Measurements from ENCODE around the gene MFGE8. TPM values are rescaled to one million over a fixed set of nuclear protein-coding genes. Genes with fewer than 3 reads are reported as not detected.

Gene MFGE8
- total RNA-seq, 1 experiment from 2014 or later, result 141 TPM

GRCh38 chr15:88881775-88882174 is 31.4 kb downstream of the MFGE8 start:
- in situ Hi-C loops (cut with HindIII; ENCODE audit: low pct_unique_long_range_greater_than_20kb, low sequenced_read_pairs), result no loop called here
- no peak for DNase-seq (ENCODE audit: low read depth)

GRCh38 chr15:88880944-88881740 is 32.0 kb downstream of the MFGE8 start:
- in situ Hi-C loops (cut with HindIII; ENCODE audit: low pct_unique_long_range_greater_than_20kb, low sequenced_read_pairs), result no loop called here
- DNase-seq (ENCODE audit: low read depth), result no peak

- in situ Hi-C loops (cut with HindIII; ENCODE audit: low pct_unique_long_range_greater_than_20kb, low sequenced_read_pairs), result no loop called here
- DNase-seq (ENCODE audit: low read depth), result no peak
Observed at GRCh38 chr15:88878720-88879184, 34.4 kb downstream of the MFGE8 start.

GRCh38 chr15:88877906-88878305 is 35.3 kb downstream of the MFGE8 start:
- DNase-seq (ENCODE audit: low read depth), result no peak
- in situ Hi-C loops (cut with HindIII; ENCODE audit: low pct_unique_long_range_greater_than_20kb, low sequenced_read_pairs), result no loop called here

- DNase-seq (ENCODE audit: low read depth), result no peak
- in situ Hi-C loops (cut with HindIII; ENCODE audit: low pct_unique_long_range_greater_than_20kb, low sequenced_read_pairs), result no loop called here
Observed at GRCh38 chr15:88877415-88877814, 35.8 kb downstream of the MFGE8 start.

- in situ Hi-C loops (cut with HindIII; ENCODE audit: low pct_unique_long_range_greater_than_20kb, low sequenced_read_pairs), result no loop called here
Observed at GRCh38 chr15:88876573-88876972, 36.6 kb downstream of the MFGE8 start.

GRCh38 chr15:88874684-88875083 is 38.5 kb downstream of the MFGE8 start:
- in situ Hi-C loops (cut with HindIII; ENCODE audit: low pct_unique_long_range_greater_than_20kb, low sequenced_read_pairs), result no loop called here
- no peak for DNase-seq (ENCODE audit: low read depth)

More at GRCh38 chr15:88876573-88876972, 36.6 kb downstream of the MFGE8 start:
- DNase-seq (ENCODE audit: low read depth), result no peak

GRCh38 chr15:88874275-88874674 is 38.9 kb downstream of the MFGE8 start:
- no peak for DNase-seq (ENCODE audit: low read depth)
- in situ Hi-C loops (cut with HindIII; ENCODE audit: low pct_unique_long_range_greater_than_20kb, low sequenced_read_pairs), result no loop called here

- in situ Hi-C loops (cut with HindIII; ENCODE audit: low pct_unique_long_range_greater_than_20kb, low sequenced_read_pairs), result no loop called here
- no peak for DNase-seq (ENCODE audit: low read depth)
Observed at GRCh38 chr15:88873786-88874185, 39.4 kb downstream of the MFGE8 start.

- DNase-seq (ENCODE audit: low read depth), result no peak
- in situ Hi-C loops (cut with HindIII; ENCODE audit: low pct_unique_long_range_greater_than_20kb, low sequenced_read_pairs), result no loop called here
Observed at GRCh38 chr15:88872706-88873105, 40.5 kb downstream of the MFGE8 start.

GRCh38 chr15:88872106-88872505 is 41.1 kb downstream of the MFGE8 start:
- in situ Hi-C loops (cut with HindIII; ENCODE audit: low pct_unique_long_range_greater_than_20kb, low sequenced_read_pairs), result no loop called here
- DNase-seq (ENCODE audit: low read depth), result no peak

GRCh38 chr15:88871313-88871712 is 41.9 kb downstream of the MFGE8 start:
- no peak for DNase-seq (ENCODE audit: low read depth)
- in situ Hi-C loops (cut with HindIII; ENCODE audit: low pct_unique_long_range_greater_than_20kb, low sequenced_read_pairs), result no loop called here

- in situ Hi-C loops (cut with HindIII; ENCODE audit: low pct_unique_long_range_greater_than_20kb, low sequenced_read_pairs), result no loop called here
- DNase-seq (ENCODE audit: low read depth), result no peak
Observed at GRCh38 chr15:88866295-88866881, 46.8 kb downstream of the MFGE8 start.

- no peak for DNase-seq (ENCODE audit: low read depth)
- in situ Hi-C loops (cut with HindIII; ENCODE audit: low pct_unique_long_range_greater_than_20kb, low sequenced_read_pairs), result no loop called here
Observed at GRCh38 chr15:88865498-88866099, 47.6 kb downstream of the MFGE8 start.

GRCh38 chr15:88864861-88865497 is 48.2 kb downstream of the MFGE8 start:
- no peak for DNase-seq (ENCODE audit: low read depth)

GRCh38 chr15:88863412-88863811 is 49.8 kb downstream of the MFGE8 start:
- no peak for DNase-seq (ENCODE audit: low read depth)
- in situ Hi-C loops (cut with HindIII; ENCODE audit: low pct_unique_long_range_greater_than_20kb, low sequenced_read_pairs), result no loop called here

More at GRCh38 chr15:88864861-88865497, 48.2 kb downstream of the MFGE8 start:
- in situ Hi-C loops (cut with HindIII; ENCODE audit: low pct_unique_long_range_greater_than_20kb, low sequenced_read_pairs), result no loop called here

GRCh38 chr15:88860212-88860611 is 53.0 kb downstream of the MFGE8 start:
- in situ Hi-C loops (cut with HindIII; ENCODE audit: low pct_unique_long_range_greater_than_20kb, low sequenced_read_pairs), result no loop called here
- no peak for DNase-seq (ENCODE audit: low read depth)

- DNase-seq (ENCODE audit: low read depth), result no peak
- in situ Hi-C loops (cut with HindIII; ENCODE audit: low pct_unique_long_range_greater_than_20kb, low sequenced_read_pairs), result no loop called here
Observed at GRCh38 chr15:88859550-88859949, 53.6 kb downstream of the MFGE8 start.

GRCh38 chr15:88858934-88859333 is 54.2 kb downstream of the MFGE8 start:
- no peak for DNase-seq (ENCODE audit: low read depth)
- in situ Hi-C loops (cut with HindIII; ENCODE audit: low pct_unique_long_range_greater_than_20kb, low sequenced_read_pairs), result no loop called here

All from Caki2 (cell line).